Hematopoietic multipotent progenitor cell treated with erythropoietin and hydrocortisone succinate and interleukin-3 and kit ligand, for 4 days (in vitro differentiated cells): ENCODE measurements around the gene AKT2.

ENCODE experiments used
- DNase-seq: peaks from one replicate; pipeline ENCODE4 v3.0.0-alpha.2; 2015

The AKT2 gene

DNA sequence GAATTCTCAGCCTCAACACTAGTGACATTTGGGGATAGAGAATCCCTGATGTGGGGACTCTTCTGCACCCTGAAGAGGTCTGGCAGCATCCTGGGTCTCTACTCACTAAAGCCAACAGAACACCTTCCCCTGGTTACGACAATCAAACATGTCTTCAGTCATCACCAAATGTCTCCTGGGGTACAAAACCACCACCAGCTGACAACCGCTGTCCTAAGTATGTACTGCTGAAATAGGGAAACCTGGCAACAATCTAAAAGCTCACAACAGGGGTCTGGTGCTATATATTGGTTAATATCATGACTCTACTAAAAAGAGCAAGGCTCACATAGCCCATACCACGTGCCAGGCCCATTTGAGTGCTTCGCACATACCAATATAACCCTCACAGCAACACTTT is 13.4 kb downstream of the AKT2 start:
- DNase-seq = no peak

DNA sequence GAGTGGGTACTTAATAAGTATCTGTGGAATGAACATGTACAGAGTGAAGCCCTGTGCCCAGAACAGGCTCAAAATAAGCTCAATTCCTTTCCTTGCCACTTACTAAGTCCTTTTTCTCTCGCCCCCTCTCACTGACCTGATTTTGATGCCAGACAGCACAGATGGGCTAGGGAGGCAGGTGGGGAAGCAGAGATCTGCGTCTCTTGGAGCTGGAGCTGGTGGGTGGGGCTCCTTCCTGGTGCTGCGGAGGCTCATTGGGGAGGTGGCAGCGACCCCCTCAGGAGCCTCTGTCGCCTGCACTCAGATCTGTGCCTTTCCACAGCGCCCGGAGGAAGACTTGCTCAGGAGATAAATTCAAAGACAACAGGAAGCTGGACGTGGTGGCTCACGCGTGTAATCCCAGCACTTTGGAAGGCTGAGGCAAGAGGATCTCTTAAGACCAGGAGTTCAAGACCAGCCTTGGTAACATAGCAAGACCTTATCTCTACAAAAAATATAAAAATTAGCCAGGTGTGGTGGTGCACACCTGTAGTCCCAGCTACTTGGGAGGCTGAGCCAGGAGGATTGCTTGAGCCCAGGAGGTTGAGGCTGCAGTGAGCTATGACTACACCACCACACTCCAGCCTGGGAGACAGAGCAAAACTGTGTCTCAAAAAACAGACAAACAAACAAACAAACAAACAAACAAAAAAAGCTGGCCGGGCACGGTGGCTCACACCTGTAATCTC is 14.6 kb downstream of the AKT2 start:
- DNase-seq = no peak

DNA sequence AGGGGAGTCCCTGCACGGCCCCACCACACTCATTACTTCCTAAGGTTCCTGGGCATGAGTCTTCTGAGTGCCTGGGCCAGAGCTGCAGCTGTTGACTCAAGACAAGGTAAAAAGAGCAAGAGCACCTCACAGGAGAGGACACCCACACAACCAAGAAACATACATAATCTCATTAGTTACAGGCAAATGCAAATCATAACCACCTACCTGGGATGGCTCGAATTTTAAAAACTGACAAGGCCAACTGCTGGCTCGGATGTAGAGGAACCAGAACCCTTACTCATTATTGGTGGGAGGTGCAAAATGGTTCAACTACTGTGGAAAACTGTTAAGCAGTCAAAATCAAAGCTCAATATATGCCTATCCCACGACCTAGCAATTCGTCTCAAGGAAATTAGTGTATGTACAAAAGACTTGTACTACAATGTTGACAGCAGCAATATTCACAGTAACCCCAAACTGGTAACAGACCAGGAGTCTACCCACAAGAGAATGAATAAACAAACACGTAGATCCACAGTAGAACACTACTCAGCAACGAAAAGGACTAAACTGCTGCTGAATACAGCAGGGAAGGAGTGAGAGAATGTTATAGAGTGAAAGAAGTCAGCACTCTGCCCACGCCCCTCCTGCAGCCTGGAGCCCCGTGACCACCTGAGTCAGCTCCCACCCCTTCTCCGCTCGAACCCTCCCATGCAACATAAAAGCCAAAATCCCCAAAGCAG is 15.8 kb downstream of the AKT2 start:
- DNase-seq = no peak

DNA sequence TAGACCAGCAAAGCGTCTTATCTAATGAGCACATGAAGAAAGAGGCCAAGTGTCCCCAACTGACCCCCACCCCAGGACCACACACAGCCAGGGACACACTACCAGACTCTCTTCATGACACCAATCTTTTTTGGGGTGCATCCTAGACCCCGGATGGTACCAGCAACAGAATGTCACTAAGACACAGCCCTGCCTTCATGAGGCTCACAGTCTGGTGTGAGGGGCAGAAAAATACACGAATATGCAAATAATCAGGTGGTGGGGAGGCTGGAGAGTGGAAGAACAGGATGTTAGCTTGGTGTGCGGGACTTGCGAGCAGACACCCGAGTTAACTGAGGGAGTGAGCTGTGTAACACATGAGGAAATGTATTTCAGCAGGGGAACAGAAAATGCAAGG is 17.5 kb downstream of the AKT2 start:
- no peak for DNase-seq

DNA sequence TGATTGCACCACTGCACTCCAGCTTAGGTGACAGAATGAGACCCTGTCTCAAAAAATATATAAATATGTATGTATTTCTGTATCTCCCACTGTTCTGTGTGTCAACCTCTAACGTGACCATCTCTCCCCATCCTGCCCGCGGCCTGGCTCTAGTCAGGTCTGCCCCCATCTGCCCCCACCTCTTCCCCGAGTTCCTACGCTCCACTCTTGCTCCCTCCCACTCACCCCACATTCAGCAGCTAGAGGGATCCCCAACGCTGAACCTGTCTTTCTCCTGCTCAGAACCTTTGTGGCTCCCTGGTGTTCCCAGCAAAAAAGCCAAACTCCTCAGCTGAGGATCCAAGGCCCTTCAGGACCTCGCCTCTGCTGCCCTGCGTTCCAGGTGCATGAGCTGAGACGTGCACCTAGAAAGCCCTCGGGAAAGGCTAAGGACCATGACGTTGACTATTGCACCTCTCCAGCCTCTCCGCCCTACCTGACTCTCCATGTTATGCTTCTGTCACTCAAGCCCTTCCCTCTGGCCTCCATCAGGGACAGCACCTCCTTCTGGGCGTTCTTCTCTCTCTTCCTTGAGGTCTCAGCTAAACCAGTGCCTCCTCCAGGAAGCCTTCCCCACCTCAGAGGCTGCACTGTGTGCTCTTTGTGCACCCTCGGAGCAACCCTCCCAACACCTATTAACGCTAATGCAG is 18.1 kb downstream of the AKT2 start:
- DNase-seq = no peak

DNA sequence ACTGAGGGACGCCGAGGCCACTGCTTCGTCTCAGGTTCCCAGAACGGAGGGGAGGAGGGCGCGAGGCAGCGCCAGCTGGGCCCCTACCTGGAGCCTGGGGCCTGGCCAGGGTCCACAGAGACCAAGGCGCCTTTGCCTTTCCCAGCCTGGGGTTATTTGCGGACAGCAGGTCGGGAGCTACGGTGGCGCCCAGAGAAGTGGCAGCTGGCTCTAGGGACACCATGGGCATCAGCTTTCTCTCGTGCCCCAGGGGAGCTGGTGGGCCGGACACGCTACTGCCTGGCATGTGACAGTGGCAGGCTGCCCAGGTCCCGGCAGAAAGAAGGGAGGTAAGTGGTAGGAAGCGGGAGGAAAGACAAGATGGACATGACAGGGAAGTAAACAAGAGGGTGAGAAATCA is 19.0 kb downstream of the AKT2 start:
- no peak for DNase-seq

DNA sequence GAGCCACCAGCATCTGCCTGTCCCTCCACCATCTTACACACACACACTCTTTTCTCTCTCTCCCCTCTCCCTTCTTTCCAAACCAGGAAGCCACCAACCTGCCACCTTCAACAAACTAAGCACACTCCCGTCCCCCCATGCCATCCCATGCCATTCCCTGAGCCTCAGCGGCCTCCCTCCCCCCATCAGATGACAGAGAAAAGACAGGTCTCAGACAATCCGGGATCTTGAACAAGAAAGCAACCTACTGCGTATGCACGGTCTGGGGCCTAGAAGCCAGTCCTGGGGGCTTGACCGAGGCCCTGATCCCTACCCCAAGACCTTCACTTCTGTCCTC is 19.4 kb downstream of the AKT2 start:
- DNase-seq = no peak

DNA sequence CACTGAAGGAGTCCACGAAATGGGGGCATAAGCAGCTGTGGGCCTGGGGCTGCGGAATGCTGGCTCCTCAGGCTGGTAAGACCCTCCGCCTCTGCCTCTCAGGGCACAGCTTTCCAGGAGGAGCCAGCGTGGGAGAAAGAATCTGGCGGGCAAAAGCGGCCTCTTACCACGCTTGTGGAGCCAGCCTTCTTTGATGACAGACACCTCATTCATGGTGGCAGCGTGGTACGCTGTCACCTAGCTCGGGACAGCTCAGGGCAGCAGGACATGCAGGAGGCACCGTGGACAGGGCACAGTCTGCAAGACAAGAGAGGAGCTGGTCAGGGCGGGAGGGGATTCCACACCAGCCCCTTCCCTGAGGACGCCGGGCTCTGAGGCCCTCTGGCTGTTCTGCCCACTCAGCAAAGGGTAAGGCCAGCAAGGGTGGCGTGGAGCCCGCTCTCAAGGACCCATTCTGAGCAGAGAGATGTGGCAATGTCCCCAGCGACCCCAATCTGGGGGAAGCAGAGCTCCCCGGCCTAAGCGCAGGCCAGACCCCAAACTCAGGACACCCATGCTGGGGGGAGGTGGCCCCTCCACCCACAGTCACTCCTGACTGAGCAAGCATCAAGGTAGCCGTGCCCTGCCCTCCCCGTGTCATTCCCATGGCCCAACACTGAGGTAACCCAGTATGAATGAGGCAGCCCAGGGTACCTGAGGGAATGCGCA is 19.9 kb downstream of the AKT2 start:
- DNase-seq = no peak

DNA sequence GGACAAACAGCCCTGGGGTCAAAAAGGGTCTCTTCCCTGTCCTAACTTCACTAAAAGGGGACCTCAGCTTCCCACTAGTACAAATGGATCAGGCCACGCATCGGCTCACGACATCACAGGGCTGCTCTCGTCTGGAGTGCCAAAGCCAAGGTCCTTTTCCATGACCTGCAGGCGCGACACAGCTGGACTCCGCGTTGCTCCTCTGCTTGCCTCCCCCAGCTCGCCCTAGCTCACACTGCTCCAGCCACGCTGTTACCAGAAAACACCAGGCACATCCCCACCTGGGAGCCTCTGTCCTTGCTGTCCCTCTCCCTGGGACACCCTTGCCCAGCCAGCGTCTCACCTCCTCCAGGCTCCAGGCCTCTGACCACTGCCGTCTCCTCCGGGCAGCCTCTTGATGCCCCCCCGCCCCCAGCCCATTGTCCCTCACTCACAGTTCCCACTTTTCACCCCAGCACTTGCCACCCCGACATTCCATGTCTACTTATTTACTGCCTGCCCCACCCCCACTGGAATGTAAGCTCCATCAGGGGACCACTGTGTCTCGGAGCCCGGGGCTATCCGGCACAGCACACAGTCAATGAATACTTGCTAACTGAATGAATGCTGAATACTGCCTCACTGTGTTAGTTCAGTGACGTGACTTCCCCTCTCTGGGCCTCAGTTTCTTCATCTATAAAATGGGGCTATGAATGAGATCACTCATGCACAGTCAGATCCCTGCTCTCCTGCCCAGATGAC is 20.7 kb downstream of the AKT2 start:
- no peak for DNase-seq

DNA sequence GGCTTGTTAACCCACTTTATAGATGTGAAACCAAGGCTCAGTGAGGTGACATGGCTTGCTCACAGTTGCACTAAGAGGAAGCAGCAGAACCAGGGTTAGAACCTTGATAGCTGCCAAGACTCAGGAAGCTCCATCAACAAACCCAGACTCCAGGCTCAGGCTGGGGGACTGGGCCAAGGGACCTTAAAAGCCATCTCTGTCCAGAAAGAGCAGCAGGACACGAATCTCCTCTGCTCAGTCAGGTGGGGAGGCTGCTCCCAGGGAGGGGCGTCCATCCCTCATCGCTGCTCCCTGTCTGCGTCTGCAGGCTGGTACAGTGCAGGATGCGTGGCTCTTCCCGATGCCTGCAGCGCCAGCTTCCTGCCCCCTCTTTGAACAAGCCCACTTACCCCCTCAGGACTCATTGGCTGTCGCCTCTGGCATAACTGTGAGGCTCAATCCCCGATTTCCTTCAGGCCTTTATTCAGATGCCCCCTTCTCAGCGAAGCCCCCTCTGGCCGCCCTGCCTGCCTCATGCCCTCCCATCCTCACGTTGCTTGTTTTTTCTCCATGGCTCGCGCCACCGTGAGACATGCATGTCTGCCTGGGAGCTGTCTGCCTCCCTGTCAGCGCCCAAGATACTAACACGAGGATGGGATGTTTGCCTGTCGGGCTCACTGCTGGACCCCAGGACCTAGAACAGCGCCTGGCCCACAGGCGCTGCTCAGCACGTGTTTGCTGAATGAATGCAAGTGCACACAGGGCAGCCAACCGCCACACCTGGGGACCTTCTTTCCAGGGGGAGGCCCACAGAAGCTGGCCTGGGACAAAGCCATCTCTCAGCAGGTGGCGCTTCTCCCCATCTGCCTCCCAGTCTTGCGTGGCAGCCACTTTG is 21.5 kb downstream of the AKT2 start:
- no peak for DNase-seq

DNA sequence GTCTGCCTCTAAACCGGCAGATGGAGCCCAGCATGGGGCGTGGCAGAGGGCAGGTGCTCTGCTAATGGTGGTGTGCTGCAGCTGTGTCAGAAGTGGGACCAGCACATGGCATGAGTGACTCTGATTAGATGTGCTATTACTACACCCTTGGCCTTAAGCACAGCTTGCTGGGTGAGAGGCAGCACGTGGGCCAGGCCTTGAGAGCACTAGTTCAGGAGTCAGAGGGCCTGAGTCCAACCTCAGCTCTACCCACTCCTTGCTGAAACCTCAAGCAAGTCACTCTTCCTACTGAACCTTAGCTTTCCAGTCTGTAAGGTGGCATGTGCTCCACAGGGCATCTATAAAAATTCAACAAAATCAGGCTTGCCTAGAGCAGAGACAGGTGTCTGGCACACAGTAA is 22.7 kb downstream of the AKT2 start:
- no peak for DNase-seq

DNA sequence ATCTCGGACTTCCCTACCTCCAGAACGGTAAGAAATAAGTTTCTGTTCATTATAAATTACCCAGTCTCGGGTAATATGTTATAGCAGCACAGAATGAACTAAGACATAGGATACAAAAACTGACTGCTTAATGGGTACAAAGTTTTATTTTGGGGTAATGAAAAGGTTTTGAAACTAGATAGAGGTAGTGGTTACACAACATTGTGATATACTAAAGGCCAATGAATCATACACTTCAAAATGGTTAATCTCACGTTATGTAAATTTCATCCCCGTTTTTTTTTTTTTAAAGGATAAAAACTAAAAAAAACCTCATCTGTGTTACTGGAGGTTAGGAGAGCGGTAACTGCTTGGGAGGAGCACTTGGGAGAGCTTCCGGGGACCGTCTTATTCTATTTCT is 23.5 kb downstream of the AKT2 start:
- no peak for DNase-seq

DNA sequence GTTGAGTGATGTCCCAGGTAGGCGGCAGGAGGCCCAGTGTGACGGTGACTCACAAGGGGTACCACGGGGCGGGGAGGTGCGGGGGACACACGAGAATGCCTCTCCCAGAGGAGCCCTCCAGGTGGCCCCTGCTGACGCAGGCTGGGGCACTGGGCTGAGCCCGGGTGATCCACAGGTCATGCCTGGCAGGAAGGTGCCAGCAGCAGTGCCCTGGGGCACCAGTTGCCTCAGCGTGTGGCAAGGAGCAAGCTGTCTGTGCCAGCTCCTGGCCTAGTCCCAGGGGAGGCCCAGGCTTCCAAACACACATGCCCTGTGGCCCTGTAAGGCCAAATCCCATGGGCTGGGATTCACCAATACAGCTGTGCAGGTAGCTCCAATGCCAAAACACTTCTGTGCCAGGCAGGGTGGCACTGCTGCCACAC is 28.0 kb downstream of the AKT2 start:
- no peak for DNase-seq

DNA sequence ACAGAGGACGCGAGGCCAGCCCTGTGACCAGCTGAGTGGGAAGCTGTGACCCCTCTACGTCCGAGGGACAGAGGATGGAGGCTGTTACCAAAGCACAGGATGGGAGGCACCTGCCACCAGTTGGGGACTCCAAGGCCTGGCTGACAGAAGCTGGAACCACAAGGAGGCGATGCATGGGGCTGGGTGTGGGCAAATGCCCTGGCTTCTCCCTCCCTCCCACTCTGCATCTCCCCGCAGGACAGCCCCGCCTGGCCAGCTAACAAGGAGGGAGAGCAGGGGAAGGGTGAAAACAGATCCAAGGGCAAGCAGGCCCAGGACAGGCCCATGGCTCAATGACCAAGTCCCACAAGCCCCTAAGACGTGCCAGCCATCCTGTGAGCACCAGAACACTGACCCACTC is 28.6 kb downstream of the AKT2 start:
- DNase-seq = no peak

DNA sequence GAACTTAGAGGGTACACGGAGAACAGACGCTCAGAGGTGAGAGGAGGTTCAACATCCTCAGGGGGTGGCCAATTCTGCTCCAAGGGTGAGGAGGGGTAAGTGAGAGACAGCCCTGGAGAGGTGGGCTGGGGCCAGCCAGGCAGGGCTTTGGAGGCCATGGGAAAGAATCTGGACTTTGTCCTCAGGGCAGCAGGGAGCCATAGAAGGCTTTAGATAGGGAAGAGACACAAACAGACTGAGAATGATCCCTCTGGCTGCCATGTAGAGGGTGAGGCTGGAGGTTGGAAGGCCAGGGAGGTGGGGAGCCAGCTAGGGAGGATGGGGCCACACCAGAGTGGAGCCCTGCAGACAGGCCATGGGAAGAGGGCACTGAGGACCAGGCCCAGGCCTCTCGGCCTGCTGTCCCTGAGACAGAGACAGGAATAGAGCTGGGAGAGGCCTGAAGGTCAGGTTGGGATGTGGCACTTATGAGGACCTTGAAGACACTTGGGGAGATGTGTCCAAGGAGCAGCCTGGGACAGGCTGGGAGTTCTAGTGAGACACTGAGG is 29.5 kb downstream of the AKT2 start:
- no peak for DNase-seq

DNA sequence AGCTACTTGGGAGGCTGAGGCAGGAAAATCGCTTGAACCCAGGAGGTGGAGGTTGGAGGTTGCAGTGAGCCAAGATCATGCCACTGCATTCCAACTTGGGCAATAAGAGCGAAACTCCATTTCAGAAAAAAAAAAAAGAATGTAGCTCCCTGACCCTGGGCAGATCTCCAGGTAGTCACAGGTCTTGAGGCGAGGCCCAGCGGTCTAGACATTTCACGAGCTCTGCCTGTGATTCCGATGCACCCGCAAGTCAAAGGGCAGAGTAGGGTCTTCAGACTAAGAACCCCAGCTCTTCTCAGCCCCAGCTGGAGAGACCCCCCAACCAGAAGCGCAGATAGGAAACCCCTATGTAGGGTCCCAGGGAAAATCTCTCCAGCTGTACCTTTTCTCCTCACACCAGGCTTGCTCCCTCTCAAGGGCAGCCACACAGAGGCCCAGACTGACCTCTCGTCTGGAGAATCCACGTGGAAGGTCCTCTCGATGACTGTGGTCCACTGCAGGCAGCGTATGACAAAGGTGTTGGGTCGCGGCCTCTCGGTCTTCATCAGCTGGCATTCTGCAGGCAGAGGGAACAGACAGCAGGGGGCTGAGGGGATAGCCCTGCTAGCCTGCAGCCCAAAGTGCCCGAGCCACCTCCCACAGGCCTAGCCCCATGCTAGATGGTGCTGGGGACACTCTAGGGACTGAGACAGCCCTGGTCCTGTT is 30.3 kb downstream of the AKT2 start:
- no peak for DNase-seq

DNA sequence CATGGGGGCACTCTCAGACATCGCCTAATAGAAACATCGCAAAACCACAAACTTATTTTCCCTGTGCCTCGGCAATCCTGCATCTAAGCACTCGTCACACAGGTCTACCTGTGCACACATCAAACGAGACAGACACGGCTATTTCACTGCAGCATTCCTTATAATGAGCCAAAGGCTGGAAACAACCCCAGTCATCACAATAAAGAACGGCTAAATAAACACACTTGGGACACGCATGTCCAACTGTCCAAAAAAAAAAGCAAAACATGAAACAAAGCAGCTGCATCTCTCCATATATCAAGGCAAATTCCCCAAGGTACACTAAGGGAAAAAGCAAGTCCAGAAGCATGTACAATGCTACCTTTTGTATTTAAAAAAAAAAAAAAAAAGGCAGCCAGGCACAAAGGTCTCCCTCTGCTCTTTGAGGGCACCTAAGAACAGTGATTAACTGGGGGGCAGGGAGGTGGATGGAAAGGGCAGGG is 31.5 kb downstream of the AKT2 start:
- no peak for DNase-seq

DNA sequence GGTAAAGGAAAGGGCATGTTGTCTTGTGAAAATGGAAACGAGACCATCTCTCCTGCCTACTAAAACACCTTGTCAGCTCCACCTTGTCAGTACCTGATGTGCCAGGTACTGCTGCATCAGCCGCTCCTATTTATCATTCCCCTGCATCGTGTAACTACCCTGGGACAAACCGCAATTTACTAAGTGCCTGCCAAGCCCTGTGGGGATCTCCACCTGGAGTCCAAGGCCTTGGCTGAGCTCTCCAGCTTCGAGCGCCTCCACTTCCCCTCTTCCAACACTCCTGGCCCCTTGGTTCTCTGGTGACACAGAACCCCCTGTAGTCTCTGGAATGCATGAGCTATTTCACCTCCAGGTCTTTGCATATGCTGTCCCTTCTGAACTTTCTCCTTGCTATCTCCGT is 32.8 kb downstream of the AKT2 start:
- DNase-seq = no peak

DNA sequence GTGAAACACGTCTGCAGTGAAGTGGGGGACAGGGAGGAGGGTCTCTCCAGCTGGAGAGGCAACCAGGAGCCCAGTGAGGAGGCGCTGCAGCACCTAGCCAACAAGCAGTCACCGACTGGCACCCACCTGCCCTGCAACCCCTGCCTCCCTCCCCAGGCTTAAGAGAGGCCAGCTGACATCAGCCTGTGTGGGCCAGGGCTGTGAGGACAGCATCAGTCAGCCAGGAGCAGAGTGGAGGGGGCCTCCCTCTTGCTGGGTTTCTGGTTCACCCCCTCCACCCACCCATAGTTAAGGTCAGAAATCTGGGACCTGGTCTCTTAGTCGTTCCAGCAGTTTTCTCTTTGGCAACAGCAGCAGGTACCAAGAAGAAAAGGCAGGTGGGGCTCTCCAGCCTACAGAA is 33.2 kb downstream of the AKT2 start:
- no peak for DNase-seq

DNA sequence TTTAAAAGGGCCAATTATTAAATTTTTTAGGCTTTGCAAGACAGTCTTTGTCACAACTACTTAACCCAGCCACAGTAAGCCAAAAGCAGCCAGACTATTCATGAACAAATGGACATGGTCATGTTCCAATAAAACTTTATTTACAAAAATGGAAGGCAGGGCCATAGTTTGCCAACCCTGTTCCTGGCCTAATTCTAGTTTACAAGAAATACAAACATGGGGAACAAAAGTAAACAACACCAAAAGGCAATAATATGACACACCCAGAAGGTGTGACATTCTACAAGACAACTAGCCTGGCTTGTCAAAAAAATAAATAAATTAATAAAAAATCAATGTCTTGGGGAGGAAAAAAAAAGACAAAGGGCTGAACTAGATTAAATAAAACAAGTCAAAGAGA is 33.9 kb downstream of the AKT2 start:
- no peak for DNase-seq

DNA sequence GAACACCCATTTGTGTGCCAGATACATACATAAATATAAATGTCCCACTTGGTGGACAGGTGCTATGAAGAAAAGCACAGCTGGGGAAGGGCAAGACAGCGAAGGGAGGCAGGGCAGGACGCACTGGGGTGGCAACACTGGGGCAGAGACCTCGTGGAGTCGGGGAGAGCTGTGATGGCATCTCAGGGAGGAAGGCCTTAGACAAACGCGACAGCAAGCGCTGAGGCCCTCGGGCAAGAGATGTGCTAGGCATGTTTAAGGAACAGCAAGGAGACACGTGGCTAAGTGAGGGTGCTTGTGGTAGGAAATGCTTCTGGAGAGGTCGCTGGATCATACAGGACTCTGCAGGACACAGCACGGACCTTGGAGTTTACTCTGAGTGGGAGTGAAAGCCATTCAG is 35.4 kb downstream of the AKT2 start:
- no peak for DNase-seq
